Hepatocyte (in vitro differentiated cells): Measurements from ENCODE around the gene FTCD. TPM values are rescaled to one million over a fixed set of nuclear protein-coding genes. Genes with fewer than 3 reads are reported as not detected.
"Not testable (repeated sequence)": the region's sequence is repeated elsewhere in the genome, so short reads cannot be mapped to it uniquely, and the experiment has no call there.

Source experiments
- DNase-seq: peaks from one replicate; pipeline ENCODE4 v3.0.0-alpha.2; 2016; ENCODE audit warnings: low spot score
- H2AFZ ChIP-seq: fragments of 200-600 bp; sonication (generic); 2 replicates; pipeline ENCODE4 v1.6.0; 2016; ENCODE audit warnings: antibody characterized with exemption, mild to moderate bottlenecking
- H3K27ac ChIP-seq: fragments of 200-600 bp; sonication (generic); 2 replicates; pipeline ENCODE4 v1.5.1; 2016; ENCODE audit warnings: mild to moderate bottlenecking
- H3K27me3 ChIP-seq: fragments of 200-600 bp; sonication (generic); 2 replicates; pipeline ENCODE4 v1.6.1; 2016
- H3K36me3 ChIP-seq: fragments of 200-600 bp; sonication (generic); replicated peaks from 2 replicates; pipeline ENCODE4 v1.5.1; 2016; ENCODE audit warnings: low read depth; ENCODE audit not compliant: insufficient read depth
- H3K4me1 ChIP-seq: fragments of 200-600 bp; sonication (generic); 2 replicates; pipeline ENCODE4 v1.5.1; 2016; ENCODE audit warnings: mild to moderate bottlenecking, moderate library complexity; ENCODE audit not compliant: insufficient read depth
- H3K4me2 ChIP-seq: fragments of 200-600 bp; sonication (generic); 2 replicates; pipeline ENCODE4 v1.6.0; 2016
- H3K4me3 ChIP-seq: fragments of 200-600 bp; sonication (generic); 2 replicates; pipeline ENCODE4 v1.5.1; 2016; ENCODE audit warnings: mild to moderate bottlenecking
- H3K79me2 ChIP-seq: fragments of 200-600 bp; sonication (generic); 2 replicates; pipeline ENCODE4 v1.6.0; 2017; ENCODE audit warnings: mild to moderate bottlenecking
- H3K9me2 ChIP-seq: fragments of 200-600 bp; sonication (generic); replicated peaks from 2 replicates; pipeline ENCODE4 v1.6.0; 2017; ENCODE audit warnings: mild to moderate bottlenecking; ENCODE audit not compliant: insufficient read depth
- H3K9me3 ChIP-seq: fragments of 200-600 bp; sonication (generic); 2 replicates; pipeline ENCODE4 v1.5.1; 2016; ENCODE audit warnings: low read depth, mild to moderate bottlenecking
- H4K20me1 ChIP-seq: fragments of 200-600 bp; sonication (generic); 2 replicates; pipeline ENCODE4 v1.6.0; 2016; ENCODE audit warnings: mild to moderate bottlenecking; ENCODE audit not compliant: insufficient read depth, poor library complexity, severe bottlenecking
- CTCF ChIP-seq: fragments of 200-600 bp; sonication (generic); IDR thresholded peaks from 2 replicates; pipeline ENCODE4 v1.5.1; 2016; ENCODE audit warnings: antibody characterized with exemption, mild to moderate bottlenecking; ENCODE audit not compliant: poor library complexity
- EZH2 ChIP-seq: fragments of 200-600 bp; sonication (generic); IDR thresholded peaks from 2 replicates; pipeline ENCODE4 v1.6.1; 2016; ENCODE audit warnings: antibody characterized with exemption, mild to moderate bottlenecking, borderline replicate concordance
- EZH2phosphoT487 ChIP-seq: fragments of 200-600 bp; sonication (generic); IDR thresholded peaks from one replicate; pipeline ENCODE4 v1.6.1; 2018; ENCODE audit warnings: antibody characterized with exemption, mild to moderate bottlenecking, low read depth, moderate library complexity; ENCODE audit not compliant: unreplicated experiment, severe bottlenecking
- WGBS: methylation state at CpG from one replicate; pipeline ENCODE4 v1.1.6; 2016; ENCODE audit warnings: low lambda C conversion rate; ENCODE audit errors: missing lambda C conversion rate; 5-methylcytosine and 5-hydroxymethylcytosine counted together
- polyA plus RNA-seq: library from polyadenylated mRNA; unstranded; fragments of >200 nt; fragmentation: Nextera tagmentation; extraction: Ambion mirVana; gene quantifications from 2 replicates; pipeline ENCODE4 v1.2.1, GENCODE V29; 2016
- total RNA-seq: library from RNA; depleted of rRNA; stranded (reverse); fragments of >200 nt; gene quantifications from 2 replicates; pipeline ENCODE4 v1.2.3, GENCODE V29; 2014

Gene FTCD
- total and polyA plus RNA-seq, 2 experiments from 2014 or later = 27.5 to 76.8 TPM

GRCh38 chr21:46183910-46184624 lies 28.7 kb upstream of the FTCD start, which contains the start of gene SPATC1L:
Gene SPATC1L, minus strand, starts transcription at chr21:46184459. Its CDS starts 1,643 bp downstream, at chr21:46182816.
- no peaks in the 10 kb centered on the region for H3K27me3 ChIP-seq
- DNase-seq = peak; percentile 81
- H3K9me3 ChIP-seq = no peaks in the 10 kb centered on the region
- H2AFZ ChIP-seq = peak within 1 kb of the TSS; percentile 84
- no peaks in the 10 kb centered on the region for H4K20me1 ChIP-seq
- 3% methylated on average over 18 of the region's 24 CpGs for WGBS
- no peaks in the 10 kb centered on the region for H3K79me2 ChIP-seq
- H3K4me3 ChIP-seq = peak within 1 kb of the TSS; percentile 88
- H3K36me3 ChIP-seq = no peaks in the 10 kb centered on the region
- no peaks in the 10 kb centered on the region for H3K9me2 ChIP-seq
- H3K4me1 ChIP-seq = peaks cover 5% of the 10 kb centered on the region
- peak within 1 kb of the TSS; percentile 91 for H3K4me2 ChIP-seq
- TF ChIP-seq CTCF (no peak), EZH2phosphoT487 (no peak)
- peak within 1 kb of the TSS; percentile 93 for H3K27ac ChIP-seq

- H3K79me2 ChIP-seq, H3K9me2 ChIP-seq, H3K9me3 ChIP-seq, H2AFZ ChIP-seq, H3K27me3 ChIP-seq, H3K27ac ChIP-seq, H4K20me1 ChIP-seq, H3K4me1 ChIP-seq, H3K36me3 ChIP-seq, H3K4me3 ChIP-seq: not testable (repeated sequence)
- 89% methylated on average over 2 of the region's 13 CpGs for WGBS
- peak overlapping the region; percentile 91 for H3K4me2 ChIP-seq
- peak; percentile 9 for DNase-seq
These were observed 28.0 kb upstream of the FTCD start for GRCh38 chr21:46183337-46183909.

GRCh38 chr21:46182548-46183336 lies 27.4 kb upstream of the FTCD start:
- 95% methylated on average over 38 of the region's 44 CpGs for WGBS
- Histone ChIP-seq H3K9me3 (peaks cover 1% of the 10 kb centered on the region), H3K27ac (no peak overlapping the region), H3K27me3 (no peaks in the 10 kb centered on the region), H4K20me1 (no peaks in the 10 kb centered on the region), H3K4me2 (no peak overlapping the region), H3K36me3 (no peaks in the 10 kb centered on the region), H3K79me2 (peaks cover 1% of the 10 kb centered on the region), H3K9me2 (no peaks in the 10 kb centered on the region), H3K4me3 (no peak overlapping the region), H2AFZ (no peak overlapping the region), H3K4me1 (no peaks in the 10 kb centered on the region)
- DNase-seq = peak; percentile 8
- TF ChIP-seq EZH2 = no peak
- TF ChIP-seq EZH2phosphoT487 = no peak
- no peak for TF ChIP-seq CTCF

- no peak for DNase-seq
- Histone ChIP-seq H3K4me3 (no peak overlapping the region), H3K27ac (no peak overlapping the region), H3K4me1 (no peaks in the 10 kb centered on the region), H4K20me1 (no peaks in the 10 kb centered on the region), H2AFZ (no peak overlapping the region), H3K9me2 (no peaks in the 10 kb centered on the region), H3K27me3 (no peaks in the 10 kb centered on the region), H3K36me3 (no peaks in the 10 kb centered on the region), H3K9me3 (peaks cover 5% of the 10 kb centered on the region), H3K79me2 (peaks cover 5% of the 10 kb centered on the region), H3K4me2 (no peak overlapping the region)
- 94% methylated on average over 16 of the region's 16 CpGs for WGBS
- TF ChIP-seq EZH2 = no peak
- no peak for TF ChIP-seq EZH2phosphoT487
- TF ChIP-seq CTCF = no peak
These were observed 26.7 kb upstream of the FTCD start for GRCh38 chr21:46181953-46182547.
